Uterus (tissue), 4 donors: ENCODE data around the gene DHTKD1. TPM values are rescaled to one million over a fixed set of nuclear protein-coding genes. Genes with fewer than 3 reads are reported as not detected.

Experiments used
- DNase-seq, 2 donors: peaks; one replicate each; pipeline ENCODE4 v3.0.0-alpha.2; 2019 to 2020
- H3K27ac ChIP-seq, 2 donors: fragments of 200-600 bp; sonication (generic); 1 replicate in 1 of 2; 2 replicates in 1 of 2; pipeline ENCODE4 v1.5.1; 2016 to 2018
- H3K27me3 ChIP-seq, 2 donors: fragments of 200-600 bp; sonication (generic); one replicate each; pipeline ENCODE4 v1.5.1; 2018 to 2019; ENCODE audit warnings: control low read depth in 1 of 2
- H3K36me3 ChIP-seq, 2 donors: fragments of 200-600 bp; sonication (generic); one replicate each; pipeline ENCODE4 v1.5.1; 2019; ENCODE audit warnings: control low read depth in 1 of 2
- H3K4me1 ChIP-seq, 2 donors: fragments of 200-600 bp; sonication (generic); one replicate each; pipeline ENCODE4 v1.5.1; 2018 to 2019; ENCODE audit warnings: control low read depth in 1 of 2
- H3K4me3 ChIP-seq, 2 donors: fragments of 200-600 bp; sonication (generic); 1 replicate in 1 of 2; 2 replicates in 1 of 2; pipeline ENCODE4 v1.5.1; 2018 to 2019; ENCODE audit warnings: mild to moderate bottlenecking in 1 of 2
- H3K9me3 ChIP-seq, 2 donors: fragments of 200-600 bp; sonication (generic); one replicate each; pipeline ENCODE4 v1.5.1; 2019; ENCODE audit warnings: control low read depth in 1 of 2
- POLR2A ChIP-seq, 2 donors: fragments of 450-650 bp; IDR thresholded peaks; one replicate each; pipeline ENCODE4 v1.6.1; 2016; ENCODE audit warnings: antibody characterized with exemption in 2 of 2, mild to moderate bottlenecking in 1 of 2, moderate library complexity in 1 of 2
- intact Hi-C: fragments of 100-400 bp; cut with DNase I; formaldehyde crosslinking; loops from one replicate; pipeline ENCODE4 v1.15.1; 2023; ENCODE audit warnings: low total_unique reads
- total RNA-seq, 4 donors: library from RNA; depleted of rRNA in 3 of 4; stranded (reverse); fragments of >200 nt in 3 of 4; gene quantifications; one replicate each; pipeline versions ENCODE4 v1.1.0 to v1.2.4, GENCODE V29; 2014 to 2023
- TF ChIP-seq, protein P1 (sequence below), 4 experiments: fragments of 200-600 bp in 2 of 4; fragments of 450-650 bp in 2 of 4; sonication (generic) in 2 of 4; IDR thresholded peaks; one replicate each; pipeline ENCODE4 v1.5.1; 2016 to 2019; ENCODE audit warnings: antibody characterized with exemption in 4 of 4, mild to moderate bottlenecking in 2 of 4, moderate library complexity in 1 of 4
- donor health status: DM: yes; HTN: yes; CAD: no.

The DHTKD1 gene
- total RNA-seq, 4 donors from 2014 or later: 27.5 to 53.5 (median 32.7) TPM

DNA sequence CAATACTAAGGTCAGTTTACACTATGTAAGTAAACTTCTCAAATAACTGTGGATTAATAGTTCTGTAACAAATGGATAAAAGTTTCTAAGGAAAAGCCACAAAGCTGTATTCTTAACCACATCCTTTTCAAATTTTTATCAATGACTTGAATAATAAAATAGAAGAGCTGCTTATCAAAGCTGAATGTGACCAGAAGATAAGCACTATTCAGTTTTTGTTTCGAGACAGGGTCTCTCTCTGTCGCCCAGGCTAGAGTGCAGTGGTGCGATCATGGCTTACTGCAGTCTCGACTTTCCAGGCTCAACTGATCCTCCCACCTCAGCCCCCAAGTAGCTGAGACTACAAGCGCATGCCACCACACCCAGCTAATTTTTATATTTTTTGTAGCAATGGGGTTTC is 43.2 kb upstream of the DHTKD1 start:
- Histone ChIP-seq H3K36me3 (no peaks in the 10 kb centered on the region), H3K9me3 (no peaks in the 10 kb centered on the region), H3K4me3 (no peak overlapping the region), H3K27ac (no peak overlapping the region), H3K27me3 (no peaks in the 10 kb centered on the region), H3K4me1 (no peaks in the 10 kb centered on the region)
- DNase-seq: no peak
- TF ChIP-seq, protein P1, sequence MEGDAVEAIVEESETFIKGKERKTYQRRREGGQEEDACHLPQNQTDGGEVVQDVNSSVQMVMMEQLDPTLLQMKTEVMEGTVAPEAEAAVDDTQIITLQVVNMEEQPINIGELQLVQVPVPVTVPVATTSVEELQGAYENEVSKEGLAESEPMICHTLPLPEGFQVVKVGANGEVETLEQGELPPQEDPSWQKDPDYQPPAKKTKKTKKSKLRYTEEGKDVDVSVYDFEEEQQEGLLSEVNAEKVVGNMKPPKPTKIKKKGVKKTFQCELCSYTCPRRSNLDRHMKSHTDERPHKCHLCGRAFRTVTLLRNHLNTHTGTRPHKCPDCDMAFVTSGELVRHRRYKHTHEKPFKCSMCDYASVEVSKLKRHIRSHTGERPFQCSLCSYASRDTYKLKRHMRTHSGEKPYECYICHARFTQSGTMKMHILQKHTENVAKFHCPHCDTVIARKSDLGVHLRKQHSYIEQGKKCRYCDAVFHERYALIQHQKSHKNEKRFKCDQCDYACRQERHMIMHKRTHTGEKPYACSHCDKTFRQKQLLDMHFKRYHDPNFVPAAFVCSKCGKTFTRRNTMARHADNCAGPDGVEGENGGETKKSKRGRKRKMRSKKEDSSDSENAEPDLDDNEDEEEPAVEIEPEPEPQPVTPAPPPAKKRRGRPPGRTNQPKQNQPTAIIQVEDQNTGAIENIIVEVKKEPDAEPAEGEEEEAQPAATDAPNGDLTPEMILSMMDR (IDR thresholded peaks at IDR 0.05): no peak
- TF ChIP-seq POLR2A (IDR thresholded peaks at IDR 0.05): no peak
- intact Hi-C loops: no loop called here

DNA sequence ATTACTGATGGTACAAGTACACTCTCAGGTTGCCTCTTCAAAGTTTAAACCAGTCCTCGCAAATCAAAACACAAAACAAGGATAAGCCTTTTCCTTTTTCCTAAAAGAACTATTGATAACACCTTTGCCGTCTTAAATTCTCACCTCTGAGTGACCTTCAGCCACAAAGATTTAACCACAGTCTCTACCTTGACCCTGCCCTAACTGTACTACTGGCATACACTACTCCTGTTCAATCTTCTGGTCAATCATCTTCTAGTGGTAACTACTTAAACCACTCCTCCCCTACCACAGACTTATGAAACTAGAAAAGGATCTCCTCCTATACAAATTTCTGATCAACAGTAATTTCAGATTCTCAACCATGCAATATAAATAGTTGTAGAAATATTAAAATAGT is 41.2 kb upstream of the DHTKD1 start:
- Histone ChIP-seq H3K4me1 (no peaks in the 10 kb centered on the region), H3K27ac (no peak overlapping the region), H3K9me3 (no peaks in the 10 kb centered on the region), H3K36me3 (no peaks in the 10 kb centered on the region), H3K27me3 (no peaks in the 10 kb centered on the region), H3K4me3 (no peak overlapping the region)
- no peak for DNase-seq
- TF ChIP-seq POLR2A (IDR thresholded peaks at IDR 0.05): no peak
- TF ChIP-seq, protein P1 (IDR thresholded peaks at IDR 0.05): no peak
- intact Hi-C loops: no loop called here

DNA sequence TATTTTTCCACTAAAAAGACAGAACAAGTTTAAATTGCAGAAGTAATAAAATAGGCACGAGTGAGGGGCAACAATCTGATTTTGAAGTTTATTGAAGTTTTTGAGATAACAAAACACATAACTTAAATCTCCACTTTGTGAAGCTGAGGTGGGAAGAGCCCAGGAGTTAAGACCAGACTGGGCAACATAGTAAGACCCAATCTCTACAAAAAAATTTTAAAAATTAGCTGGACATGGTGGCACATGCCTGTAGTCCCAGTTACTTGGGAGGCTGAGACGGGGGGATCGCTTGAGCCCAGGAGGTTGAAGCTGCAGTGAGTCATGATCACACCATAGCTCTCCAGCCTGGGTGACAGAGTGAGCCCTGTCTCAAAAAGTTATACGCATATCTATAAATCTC is 37.4 kb upstream of the DHTKD1 start:
- no peak for DNase-seq
- intact Hi-C loops: no loop called here
- no peaks in the 10 kb centered on the region for H3K27me3 ChIP-seq
- H3K27ac ChIP-seq: no peak overlapping the region
- no peaks in the 10 kb centered on the region for H3K36me3 ChIP-seq
- H3K9me3 ChIP-seq: no peaks in the 10 kb centered on the region
- TF ChIP-seq, protein P1 (IDR thresholded peaks at IDR 0.05): no peak
- TF ChIP-seq POLR2A (IDR thresholded peaks at IDR 0.05): no peak
- H3K4me1 ChIP-seq: no peaks in the 10 kb centered on the region
- H3K4me3 ChIP-seq: no peak overlapping the region

DNA sequence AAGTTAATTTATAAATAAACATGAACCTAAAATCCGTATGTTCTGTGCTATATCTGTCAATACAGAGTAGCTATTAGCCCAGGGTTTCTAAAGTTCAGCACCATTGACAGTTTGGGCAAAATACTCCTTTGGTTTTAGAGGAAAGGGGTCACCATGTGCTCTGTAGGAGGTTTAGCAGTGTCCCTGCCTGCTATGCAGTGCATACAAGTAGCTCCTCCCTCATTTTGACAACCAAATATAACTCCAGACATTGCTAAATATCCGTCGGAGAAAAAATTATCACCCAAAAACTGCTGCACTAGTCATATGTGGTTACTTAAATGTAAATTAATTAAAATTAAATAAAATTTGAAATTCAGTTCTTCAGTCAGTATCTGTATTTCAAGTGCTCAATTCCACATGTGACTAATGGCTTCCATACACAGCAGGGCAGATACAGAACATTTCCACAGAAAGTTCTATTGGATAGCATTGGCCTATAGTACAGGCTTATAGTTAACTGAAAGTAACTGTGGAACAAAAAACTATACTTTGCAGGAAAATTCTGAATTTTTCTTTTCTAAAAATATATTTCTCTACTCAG is 32.6 kb upstream of the DHTKD1 start:
- no peaks in the 10 kb centered on the region for H3K36me3 ChIP-seq
- intact Hi-C loops: no loop called here
- H3K4me1 ChIP-seq: peaks cover 0 to 6% of the 10 kb centered on the region in 2 donors
- H3K9me3 ChIP-seq: no peaks in the 10 kb centered on the region
- H3K27ac ChIP-seq: no peak overlapping the region
- H3K4me3 ChIP-seq: no peak overlapping the region
- H3K27me3 ChIP-seq: no peaks in the 10 kb centered on the region
- TF ChIP-seq, protein P1 (IDR thresholded peaks at IDR 0.05): no peak
- no peak for TF ChIP-seq POLR2A (IDR thresholded peaks at IDR 0.05)
- no peak for DNase-seq

DNA sequence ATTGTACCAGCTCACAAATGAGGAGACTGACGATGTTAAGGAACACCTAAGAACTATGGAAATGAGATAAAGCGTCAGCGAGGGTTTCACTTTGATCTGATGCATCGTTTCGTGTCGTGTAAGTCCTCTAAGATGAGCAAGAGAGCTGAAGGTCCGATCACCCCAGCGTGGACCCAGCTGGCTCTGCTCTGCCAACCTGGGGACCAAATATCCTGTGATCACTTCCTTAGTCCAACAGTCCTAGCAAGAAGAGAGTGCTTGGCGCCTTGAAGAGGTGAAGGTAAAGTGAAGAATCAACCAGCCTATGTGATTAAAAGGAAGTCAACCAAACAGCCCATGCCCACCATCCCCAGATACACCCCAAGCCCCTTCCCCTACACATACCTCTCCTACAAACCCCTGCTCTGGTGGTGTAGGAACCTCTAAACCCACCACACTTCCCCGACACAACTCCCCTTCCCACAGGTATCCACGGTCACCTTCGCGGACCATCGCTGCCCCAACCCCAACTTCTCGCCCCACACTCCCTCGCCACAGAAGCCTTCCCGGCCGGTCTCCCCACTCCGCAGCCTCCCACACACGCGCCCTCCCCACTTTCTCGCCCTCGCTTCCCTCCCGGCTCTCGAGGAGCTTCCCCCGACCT is 26.9 kb upstream of the DHTKD1 start:
- Histone ChIP-seq H3K4me3 (peak overlapping the region; percentile 84 to 100), H3K36me3 (no peaks in the 10 kb centered on the region), H3K4me1 (peaks cover 0 to 6% of the 10 kb centered on the region in 2 donors), H3K27me3 (no peaks in the 10 kb centered on the region), H3K9me3 (no peaks in the 10 kb centered on the region), H3K27ac (peak overlapping the region; percentile 95 to 98)
- intact Hi-C loops: no loop called here
- no peak for DNase-seq
- TF ChIP-seq POLR2A (IDR thresholded peaks at IDR 0.05): no peak
- TF ChIP-seq, protein P1 (IDR thresholded peaks at IDR 0.05): no peak
